ENCODE measurements around the gene SV2C.

DNA sequence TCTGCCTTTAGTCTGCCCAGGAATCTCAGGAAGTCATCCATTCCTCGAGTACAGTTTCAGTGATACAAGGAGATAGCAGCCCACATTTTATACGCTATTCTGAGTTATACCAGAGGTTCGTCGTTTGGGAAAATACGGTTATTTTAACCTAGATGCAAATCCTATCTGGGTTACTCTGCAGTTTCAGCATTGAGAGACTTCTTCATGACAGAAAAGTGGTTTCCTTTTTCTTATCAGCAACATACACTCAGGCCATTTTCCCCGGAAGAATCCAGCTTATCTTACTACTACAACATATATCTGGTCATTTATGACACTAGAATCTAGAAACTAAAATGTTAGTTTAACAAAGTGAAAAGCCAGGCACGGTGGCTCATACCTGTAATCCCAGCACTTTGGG lies 236.5 kb downstream of the SV2C start:
- TF ChIP-seq POLR2A (IDR thresholded peaks at IDR 0.05): no peak
- TF ChIP-seq, protein P1, sequence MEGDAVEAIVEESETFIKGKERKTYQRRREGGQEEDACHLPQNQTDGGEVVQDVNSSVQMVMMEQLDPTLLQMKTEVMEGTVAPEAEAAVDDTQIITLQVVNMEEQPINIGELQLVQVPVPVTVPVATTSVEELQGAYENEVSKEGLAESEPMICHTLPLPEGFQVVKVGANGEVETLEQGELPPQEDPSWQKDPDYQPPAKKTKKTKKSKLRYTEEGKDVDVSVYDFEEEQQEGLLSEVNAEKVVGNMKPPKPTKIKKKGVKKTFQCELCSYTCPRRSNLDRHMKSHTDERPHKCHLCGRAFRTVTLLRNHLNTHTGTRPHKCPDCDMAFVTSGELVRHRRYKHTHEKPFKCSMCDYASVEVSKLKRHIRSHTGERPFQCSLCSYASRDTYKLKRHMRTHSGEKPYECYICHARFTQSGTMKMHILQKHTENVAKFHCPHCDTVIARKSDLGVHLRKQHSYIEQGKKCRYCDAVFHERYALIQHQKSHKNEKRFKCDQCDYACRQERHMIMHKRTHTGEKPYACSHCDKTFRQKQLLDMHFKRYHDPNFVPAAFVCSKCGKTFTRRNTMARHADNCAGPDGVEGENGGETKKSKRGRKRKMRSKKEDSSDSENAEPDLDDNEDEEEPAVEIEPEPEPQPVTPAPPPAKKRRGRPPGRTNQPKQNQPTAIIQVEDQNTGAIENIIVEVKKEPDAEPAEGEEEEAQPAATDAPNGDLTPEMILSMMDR (IDR thresholded peaks at IDR 0.05): no peak
